Activated CD8-positive, alpha-beta memory T cell treated with anti-CD3 and anti-CD28 coated beads for 36 hours (primary cell): Measurements from ENCODE around the gene GZMM. TPM values are rescaled to one million over a fixed set of nuclear protein-coding genes. Genes with fewer than 3 reads are reported as not detected.

Experiments
- CTCF ChIA-PET: fragments of 350-600 bp; sonication (Branson Sonifier 250); formaldehyde crosslinking; loops from one replicate; lab custom pipeline; 2021; ENCODE audit warnings: antibody characterized with exemption; lab: Charles Lee
- POLR2A ChIA-PET: fragments of 350-600 bp; sonication (Branson Sonifier 250); formaldehyde crosslinking; loops from one replicate; lab custom pipeline; 2021; ENCODE audit warnings: antibody characterized with exemption; lab: Charles Lee
- total RNA-seq, 2 experiments: library from RNA; stranded (reverse); gene quantifications; one replicate each; pipeline ENCODE4 v1.2.3, GENCODE V29; 2021

The GZMM gene
- total RNA-seq, 2 experiments from 2014 or later = 45.0 to 46.8 TPM

DNA sequence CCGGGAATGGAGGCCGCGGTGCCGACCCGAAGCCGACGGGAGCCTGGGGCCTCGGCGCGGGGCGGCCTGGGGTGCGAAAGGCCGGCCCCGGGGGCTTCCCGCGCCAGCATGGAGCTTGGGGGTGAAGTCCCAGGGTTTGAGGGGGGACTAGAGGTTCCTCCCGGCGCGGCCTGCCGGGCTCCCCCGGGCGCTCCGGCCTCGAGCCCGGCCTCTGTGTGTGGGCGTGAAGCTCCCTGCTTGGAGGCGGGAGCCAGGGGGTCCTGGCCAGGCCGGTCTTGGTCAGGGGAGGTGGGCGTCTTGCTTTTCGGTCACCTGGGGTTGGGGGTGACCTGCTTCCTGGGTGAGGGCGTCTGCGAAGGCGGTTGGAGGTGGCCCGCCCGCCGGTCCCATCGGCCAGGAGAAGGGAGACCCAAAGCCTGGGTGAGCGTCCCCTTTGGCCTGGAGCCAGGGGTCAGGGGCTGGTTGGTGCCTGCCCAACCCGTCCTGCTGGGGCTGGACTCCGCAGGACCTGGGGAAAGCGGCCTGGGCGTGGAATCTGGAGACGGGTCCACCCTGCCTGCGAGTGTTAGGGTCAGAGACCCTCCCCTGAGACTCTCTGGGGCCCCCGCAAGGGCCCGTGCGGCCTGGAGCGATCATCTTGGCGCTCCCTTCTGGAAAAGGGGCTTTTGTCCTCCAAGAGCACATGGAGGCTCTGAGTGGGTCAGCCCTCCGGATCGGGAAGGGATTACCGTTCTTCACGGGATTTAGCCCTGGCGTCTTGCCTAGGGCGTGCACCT, 29.1 kb downstream of the GZMM start:
- POLR2A ChIA-PET = interaction anchor here (0.7 to 0.8 kb wide), 2 partner anchors 42 to 66 kb away, joined by 3 to 4 read pairs; partner anchors contain the start of gene CDC34
- CTCF ChIA-PET = interaction anchor here (0.6 to 1.3 kb wide), 4 partner anchors 9 to 103 kb away, joined by 3 read pairs; partner anchors contain the start of gene FSTL3

DNA sequence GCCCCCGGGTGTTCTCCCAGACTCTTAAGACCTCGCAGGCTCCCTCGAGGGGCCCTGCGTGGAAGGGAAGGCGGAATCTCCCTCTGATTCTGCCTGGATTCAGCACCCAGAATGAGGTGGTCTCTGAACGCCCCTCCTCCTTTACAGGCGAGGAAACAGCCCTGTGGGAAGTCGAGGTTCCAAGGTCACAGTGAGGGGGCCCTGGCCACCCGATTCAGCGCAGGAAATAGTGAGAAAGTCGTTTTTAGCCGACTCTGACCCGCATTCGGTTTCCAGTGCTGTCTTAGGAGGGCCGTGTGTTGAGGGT, 29.6 kb downstream of the GZMM start:
- POLR2A ChIA-PET = interaction anchor here (0.6 to 0.7 kb wide), 2 partner anchors 38 to 1847 kb away, joined by 3 to 5 read pairs; no protein-coding TSS in a partner anchor
- CTCF ChIA-PET = interaction anchor here (0.6 to 0.7 kb wide), 2 partner anchors 588 to 1034 kb away, joined by 3 read pairs; no protein-coding TSS in a partner anchor

DNA sequence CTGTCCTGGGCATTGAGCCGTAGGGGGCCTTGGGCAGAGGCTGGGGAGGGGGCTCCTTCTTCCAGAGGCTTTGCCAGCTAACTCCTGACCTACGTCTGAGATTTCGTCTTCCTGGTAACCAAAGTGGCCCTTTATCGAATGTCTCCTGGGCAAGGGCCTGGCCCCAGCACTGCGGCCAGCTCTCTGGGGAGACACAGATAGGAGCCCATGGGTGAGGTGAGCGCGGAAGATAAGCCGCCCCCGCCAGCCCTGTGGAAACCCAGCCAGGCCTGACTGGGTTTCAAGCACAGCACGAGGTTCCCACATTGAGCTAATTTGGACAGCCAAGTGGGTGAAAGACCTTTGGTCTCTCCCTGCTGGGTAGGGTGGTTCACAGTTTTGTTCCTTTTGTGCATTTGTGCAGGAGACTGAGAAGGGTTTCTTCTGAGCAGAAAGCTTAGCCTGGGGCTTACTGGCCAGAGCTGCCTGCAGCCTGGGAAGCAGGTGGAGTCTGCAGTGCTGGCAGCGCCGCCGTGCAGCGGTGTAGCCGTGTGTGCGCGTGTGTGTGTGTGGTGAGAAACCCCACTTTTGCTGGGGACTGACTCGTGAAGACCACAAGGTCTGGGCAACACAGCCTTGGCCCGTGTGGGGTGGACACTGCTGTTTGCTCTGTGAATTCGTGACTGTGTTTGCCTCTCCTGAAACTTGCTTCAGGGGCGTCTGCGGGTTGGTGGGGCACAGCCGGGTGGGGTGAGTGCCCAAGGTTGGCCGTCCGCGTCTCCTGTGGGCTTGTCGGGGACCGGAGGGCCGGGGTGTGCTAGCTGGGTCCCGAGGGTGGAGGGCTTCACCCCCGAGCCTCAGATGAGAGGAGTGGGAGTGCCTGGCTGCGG, 31.0 kb downstream of the GZMM start:
- CTCF ChIA-PET = interaction anchor here (0.7 kb wide), 1 partner anchor 253 kb away, joined by 3 read pairs; the partner anchor contains the start of gene AZU1
- POLR2A ChIA-PET = interaction anchor here (0.5 to 0.8 kb wide), 2 partner anchors 12 to 31 kb away, joined by 3 to 5 read pairs; no protein-coding TSS in a partner anchor

DNA sequence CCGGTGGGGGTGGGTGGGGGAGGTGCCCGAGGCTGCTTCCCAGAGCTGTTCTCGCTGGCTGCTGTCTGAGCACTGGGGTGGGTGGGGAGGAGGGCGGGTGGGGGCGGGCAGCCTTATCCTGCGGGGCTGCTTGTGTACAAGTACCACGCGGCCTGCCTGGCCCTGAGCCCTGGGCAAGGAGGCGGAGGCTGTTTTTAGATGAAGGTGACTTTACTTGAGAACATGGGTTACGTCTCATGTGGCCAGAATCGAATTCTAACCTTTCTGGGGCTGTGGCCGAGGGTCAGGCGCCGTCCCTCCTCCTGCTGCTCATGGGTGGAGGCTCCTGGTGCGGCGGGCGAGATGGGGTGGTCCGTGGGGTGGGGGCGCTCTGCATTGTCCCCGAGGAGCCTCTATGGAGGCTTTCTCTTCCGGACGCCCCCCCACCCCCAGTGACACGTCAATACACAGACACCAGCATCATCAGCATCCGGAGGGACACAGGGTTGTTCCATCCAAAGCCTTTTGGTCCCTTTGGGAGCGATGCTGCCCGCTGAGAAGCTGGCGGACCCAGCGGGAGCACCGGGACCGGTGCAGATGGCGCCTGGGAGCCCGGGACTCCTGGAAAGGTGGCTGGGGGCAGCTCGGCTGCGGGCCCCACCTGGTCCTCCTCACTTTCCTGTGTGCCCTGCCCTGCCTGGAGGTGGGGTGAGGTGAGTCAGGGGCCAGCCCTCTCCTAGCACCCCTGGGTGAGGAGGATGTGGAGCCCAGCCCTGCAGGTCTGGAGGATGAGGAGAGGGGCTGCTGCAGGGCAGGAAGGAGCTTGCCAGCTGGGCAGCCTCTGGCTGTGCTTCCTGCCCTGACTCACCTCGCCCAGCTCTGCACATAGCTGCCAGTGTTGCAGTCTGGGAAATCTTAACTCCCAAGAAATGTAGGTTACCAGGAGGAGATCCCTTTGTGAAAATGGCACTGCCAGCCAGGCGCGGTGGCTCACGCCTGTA, 32.0 kb downstream of the GZMM start:
- POLR2A ChIA-PET = no interaction called here
- CTCF ChIA-PET = interaction anchor here (1.5 kb wide), 1 partner anchor 13 kb away, joined by 4 read pairs; no protein-coding TSS in a partner anchor

DNA sequence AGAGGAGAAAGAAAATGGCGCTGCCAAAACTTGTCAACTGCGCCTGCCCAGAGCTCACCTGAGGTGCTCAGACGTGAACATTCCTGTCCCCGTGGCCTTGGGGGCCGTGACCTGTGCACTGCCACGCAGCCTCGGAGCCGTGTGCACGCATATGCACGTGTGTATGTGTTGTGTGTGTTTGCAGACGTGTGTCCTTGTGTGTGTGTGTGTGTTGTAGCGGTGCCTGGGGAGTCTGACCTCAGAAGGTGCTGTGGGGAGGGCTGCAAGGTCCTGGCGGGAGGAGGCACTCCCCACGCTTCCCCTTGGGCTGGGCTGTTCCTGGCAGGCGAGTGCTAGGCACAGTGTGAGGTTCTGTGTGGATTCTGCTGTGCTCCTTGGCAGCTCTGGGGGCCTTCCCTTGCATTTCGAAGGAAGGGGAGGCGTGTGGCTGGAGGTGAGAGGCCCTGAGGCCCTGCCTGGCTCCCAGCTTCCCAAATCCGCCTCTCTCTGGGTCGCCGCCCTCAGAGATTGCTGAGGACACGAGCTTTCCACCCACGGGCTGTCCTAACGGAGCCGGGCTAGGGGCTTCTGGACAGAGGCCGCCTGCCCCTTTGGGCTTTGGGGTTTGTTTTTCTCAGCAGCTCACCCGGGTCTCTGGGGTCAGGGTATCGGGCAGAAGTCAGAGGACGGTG, 33.0 kb downstream of the GZMM start:
- CTCF ChIA-PET = interaction anchor here (1.5 kb wide), 2 partner anchors 12 to 44 kb away, joined by 3 to 4 read pairs; no protein-coding TSS in a partner anchor

DNA sequence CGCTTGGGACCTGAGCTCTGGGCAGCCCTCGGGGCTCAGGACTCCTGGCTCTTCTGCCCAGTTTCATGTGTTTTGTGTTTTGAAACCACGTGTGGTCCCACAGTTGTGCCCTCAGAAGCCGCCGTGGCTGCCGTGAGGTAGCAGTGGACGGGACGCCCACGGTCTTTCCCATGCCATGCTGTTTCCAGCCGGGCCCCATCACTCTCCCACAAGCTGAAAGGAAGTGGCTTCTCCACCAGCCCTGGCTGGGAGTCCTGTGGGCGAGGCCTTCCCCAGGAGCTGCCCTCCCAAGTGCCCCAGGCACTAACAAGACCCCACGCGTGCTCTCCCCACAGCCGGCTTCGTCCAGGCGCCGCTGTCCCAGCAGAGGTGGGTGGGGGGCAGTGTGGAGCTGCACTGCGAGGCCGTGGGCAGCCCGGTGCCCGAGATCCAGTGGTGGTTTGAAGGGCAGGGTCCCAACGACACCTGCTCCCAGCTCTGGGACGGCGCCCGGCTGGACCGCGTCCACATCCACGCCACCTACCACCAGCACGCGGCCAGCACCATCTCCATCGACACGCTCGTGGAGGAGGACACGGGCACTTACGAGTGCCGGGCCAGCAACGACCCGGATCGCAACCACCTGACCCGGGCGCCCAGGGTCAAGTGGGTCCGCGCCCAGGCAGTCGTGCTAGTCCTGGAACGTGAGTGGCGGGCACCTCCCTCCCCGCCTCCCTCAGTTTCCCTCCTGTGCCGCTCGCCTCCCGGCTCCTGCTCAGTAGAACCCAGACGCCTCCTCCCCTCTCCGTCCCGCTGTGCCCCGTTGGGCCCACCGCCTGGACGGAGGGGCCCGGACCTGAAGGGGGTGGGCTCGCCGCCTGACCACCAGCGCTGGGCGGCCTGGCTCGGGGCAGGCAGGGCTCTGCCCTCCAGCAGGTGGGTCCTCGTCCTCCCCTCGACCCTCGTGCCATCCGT, 33.9 kb downstream of the GZMM start:
- ChIA-PET POLR2A (no interaction called here), CTCF (interaction anchor here (0.5 to 1.5 kb wide), 4 partner anchors 11 to 193 kb away, joined by 3 to 4 read pairs (median 3); no protein-coding TSS in a partner anchor)

More for the DNA sequence above, 33.0 kb downstream of the GZMM start:
- POLR2A ChIA-PET = no interaction called here

DNA sequence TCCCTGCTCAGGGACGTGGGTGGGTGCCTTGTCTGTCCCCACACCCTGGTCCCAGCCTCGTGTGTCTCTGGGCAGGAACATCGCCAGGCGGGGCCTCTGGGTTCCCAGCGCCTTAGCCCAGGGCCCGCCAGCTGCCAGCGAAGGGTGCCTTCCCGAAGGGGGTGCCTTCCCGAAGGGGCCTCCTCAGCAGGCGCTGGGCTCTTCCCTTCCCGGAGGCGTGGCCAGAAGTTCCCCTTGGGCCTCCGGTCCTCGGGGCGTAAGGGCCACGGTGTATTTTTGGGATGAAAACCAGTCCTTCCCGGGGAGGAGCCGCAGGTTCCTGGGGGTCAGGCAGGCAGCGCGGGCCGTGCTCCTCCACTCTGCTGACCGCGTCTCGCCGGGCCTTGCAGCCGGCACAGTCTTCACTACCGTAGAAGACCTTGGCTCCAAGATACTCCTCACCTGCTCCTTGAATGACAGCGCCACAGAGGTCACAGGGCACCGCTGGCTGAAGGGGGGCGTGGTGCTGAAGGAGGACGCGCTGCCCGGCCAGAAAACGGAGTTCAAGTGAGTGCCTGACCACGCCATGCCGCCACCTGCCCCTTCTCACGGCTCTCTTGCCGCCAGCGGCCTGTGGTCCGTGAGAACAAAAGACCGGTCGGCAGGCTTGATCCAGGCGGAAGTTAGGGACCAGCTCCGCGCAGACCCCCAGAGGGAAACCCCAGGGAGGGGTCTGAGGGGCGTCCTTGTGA, 35.4 kb downstream of the GZMM start:
- ChIA-PET CTCF (no interaction called here), POLR2A (no interaction called here)

DNA sequence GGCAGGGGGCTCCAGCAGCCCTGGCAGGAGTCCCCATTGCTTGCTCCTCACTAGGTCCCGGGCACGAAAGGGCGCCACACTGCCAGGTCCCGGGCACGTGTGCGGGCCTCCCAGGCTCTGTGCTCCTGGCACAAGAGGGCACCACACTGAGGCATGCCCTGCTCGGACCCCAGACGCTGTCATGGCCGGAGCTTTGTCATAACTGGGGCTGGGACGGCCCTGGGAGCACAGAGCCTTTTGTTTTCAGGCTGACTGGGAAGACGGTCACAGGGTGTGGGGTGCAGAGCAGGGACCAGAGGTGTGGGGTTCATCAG, 35.9 kb downstream of the GZMM start:
- CTCF ChIA-PET = no interaction called here
- POLR2A ChIA-PET = no interaction called here

DNA sequence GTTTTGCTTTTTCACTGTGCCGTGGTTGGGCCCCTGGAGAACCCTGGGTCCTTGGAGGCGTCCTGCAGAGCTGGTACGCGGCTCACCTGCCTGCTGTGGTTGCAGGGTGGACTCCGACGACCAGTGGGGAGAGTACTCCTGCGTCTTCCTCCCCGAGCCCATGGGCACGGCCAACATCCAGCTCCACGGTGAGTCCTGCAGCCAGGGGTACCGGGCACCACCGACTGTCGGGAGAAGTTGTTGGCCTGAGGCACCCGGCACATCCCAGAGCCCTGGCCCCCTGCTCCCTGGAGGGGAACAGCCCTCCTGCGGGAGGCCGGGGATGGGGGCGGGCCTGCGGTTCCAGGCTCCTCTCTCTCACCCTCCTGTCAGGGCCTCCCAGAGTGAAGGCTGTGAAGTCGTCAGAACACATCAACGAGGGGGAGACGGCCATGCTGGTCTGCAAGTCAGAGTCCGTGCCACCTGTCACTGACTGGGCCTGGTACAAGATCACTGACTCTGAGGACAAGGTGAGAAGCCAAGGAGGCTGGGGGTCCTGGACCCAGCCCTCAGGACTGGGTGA, 36.5 kb downstream of the GZMM start:
- CTCF ChIA-PET = no interaction called here
- POLR2A ChIA-PET = no interaction called here

DNA sequence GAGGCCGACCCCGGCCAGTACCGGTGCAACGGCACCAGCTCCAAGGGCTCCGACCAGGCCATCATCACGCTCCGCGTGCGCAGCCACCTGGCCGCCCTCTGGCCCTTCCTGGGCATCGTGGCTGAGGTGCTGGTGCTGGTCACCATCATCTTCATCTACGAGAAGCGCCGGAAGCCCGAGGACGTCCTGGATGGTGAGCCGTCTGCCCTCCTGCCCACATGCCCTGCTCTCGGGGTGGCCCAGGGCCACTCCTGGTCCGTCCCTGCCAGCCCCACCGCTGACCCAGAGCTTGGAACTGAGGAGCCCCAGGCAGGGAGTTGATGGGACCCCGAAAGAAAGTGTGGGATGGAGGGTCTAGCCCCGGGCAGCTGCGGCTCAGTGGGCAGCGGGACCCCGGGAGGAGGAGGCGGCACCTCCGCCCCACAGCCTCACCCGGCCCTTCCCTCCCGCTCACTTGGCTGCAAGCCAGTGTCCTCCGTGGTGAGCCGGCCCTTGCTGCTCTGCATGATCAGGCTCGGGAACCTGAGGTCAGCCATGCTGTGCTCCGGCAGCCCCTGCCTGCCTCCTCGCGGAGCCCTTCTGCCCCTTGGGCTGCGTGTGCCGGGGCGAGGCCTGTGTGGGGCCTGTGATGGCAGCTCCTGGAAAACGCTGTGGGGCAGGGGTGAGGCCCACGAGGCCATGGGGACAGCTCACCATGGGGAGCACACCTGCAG, 37.7 kb downstream of the GZMM start:
- CTCF ChIA-PET = interaction anchor here (1.0 kb wide), 1 partner anchor 9 kb away, joined by 3 read pairs; the partner anchor contains the start of gene BSG

DNA sequence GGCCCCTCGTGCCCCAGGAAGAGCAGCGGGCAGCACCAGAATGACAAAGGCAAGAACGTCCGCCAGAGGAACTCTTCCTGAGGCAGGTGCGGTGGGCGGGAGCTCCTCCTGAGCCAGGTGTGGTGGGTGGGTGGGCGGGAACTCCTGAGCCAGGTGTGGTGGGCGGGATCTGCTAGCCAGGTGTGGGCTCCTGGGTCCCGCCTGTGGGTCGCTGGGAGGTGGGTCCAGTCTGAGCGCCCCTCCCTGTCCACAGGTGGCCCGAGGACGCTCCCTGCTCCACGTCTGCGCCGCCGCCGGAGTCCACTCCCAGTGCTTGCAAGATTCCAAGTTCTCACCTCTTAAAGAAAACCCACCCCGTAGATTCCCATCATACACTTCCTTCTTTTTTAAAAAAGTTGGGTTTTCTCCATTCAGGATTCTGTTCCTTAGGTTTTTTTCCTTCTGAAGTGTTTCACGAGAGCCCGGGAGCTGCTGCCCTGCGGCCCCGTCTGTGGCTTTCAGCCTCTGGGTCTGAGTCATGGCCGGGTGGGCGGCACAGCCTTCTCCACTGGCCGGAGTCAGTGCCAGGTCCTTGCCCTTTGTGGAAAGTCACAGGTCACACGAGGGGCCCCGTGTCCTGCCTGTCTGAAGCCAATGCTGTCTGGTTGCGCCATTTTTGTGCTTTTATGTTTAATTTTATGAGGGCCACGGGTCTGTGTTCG, 38.8 kb downstream of the GZMM start:
- POLR2A ChIA-PET = no interaction called here

More for the DNA sequence above, 37.7 kb downstream of the GZMM start:
- POLR2A ChIA-PET = no interaction called here

DNA sequence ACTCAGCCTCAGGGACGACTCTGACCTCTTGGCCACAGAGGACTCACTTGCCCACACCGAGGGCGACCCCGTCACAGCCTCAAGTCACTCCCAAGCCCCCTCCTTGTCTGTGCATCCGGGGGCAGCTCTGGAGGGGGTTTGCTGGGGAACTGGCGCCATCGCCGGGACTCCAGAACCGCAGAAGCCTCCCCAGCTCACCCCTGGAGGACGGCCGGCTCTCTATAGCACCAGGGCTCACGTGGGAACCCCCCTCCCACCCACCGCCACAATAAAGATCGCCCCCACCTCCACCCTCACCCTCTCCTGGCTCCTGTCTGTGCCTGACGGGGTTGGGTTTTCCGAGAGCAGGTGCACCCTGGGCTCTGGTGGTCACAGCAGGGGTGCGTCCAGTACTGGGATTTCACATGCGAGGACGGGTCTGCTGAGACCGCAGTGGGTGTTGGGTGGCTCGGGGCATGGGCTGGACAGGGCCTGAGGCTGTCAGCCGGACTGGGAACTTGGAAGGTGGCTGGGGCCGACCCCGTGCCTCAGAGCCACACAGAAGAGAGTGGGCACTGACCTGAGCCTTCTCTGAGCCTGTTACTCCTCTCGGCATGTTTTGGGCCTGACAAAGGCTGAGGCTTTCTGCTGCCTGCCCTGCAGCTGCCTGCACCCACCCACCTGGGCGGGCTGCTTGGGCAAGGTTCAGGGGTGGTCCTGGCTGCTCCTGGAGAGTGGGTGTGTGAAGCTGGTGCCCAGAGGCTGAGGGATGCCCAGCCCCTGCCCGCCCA, 39.5 kb downstream of the GZMM start:
- ChIA-PET CTCF (interaction anchor here (1.0 to 1.7 kb wide), 7 partner anchors 28 to 150 kb away, joined by 3 to 6 read pairs (median 5); partner anchors contain the start of gene GZMM), POLR2A (no interaction called here)

More for the DNA sequence above, 38.8 kb downstream of the GZMM start:
- CTCF ChIA-PET = interaction anchor here (1.0 kb wide), 1 partner anchor 10 kb away, joined by 3 read pairs; the partner anchor contains the start of gene BSG

DNA sequence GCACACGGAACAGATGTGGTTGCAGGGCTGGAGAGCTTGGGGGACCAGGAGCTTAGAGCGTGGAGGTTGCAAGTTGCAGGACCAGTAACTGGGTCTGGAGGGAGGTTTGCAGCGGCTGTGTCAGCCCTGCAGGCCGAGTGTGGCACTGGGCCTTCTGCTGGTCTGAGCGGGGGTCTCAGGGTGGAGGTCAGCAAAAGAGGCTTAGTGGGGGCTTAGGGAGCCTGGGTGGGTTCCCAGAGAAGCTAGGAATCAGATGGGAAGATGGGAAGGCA, 40.1 kb downstream of the GZMM start:
- POLR2A ChIA-PET = no interaction called here
- CTCF ChIA-PET = interaction anchor here (0.8 to 1.7 kb wide), 11 partner anchors 11 to 155 kb away, joined by 3 to 6 read pairs (median 4); partner anchors contain the start of genes BSG and GZMM
